Omental fat pad (tissue), 4 donors: Measurements from ENCODE around the gene CD69. TPM values are rescaled to one million over a fixed set of nuclear protein-coding genes. Genes with fewer than 3 reads are reported as not detected.
"Not testable (repeated sequence)": the region's sequence is repeated elsewhere in the genome, so short reads cannot be mapped to it uniquely, and the experiment has no call there.

Experiments used
- ATAC-seq: fragments of 150-250 bp; one replicate; pipeline ENCODE4 v1.9.1; 2016; ENCODE audit warnings: mild to moderate bottlenecking, moderate library complexity; ENCODE audit not compliant: low FRiP score
- DNase-seq: peaks from one replicate; pipeline ENCODE4 v3.0.0-alpha.2; 2019; ENCODE audit warnings: low spot score
- CTCF ChIP-seq, 3 donors: fragments of 450-650 bp; IDR thresholded peaks; one replicate each; pipeline ENCODE4 v1.5.1; 2016 to 2017; ENCODE audit warnings: antibody characterized with exemption in 3 of 3, mild to moderate bottlenecking in 3 of 3, moderate library complexity in 2 of 3
- total RNA-seq, 4 donors: library from RNA; depleted of rRNA; stranded (reverse); fragments of >200 nt; gene quantifications; one replicate each; pipeline ENCODE4 v1.1.0, GENCODE V29; 2016

CD69 gene
- total RNA-seq, 4 donors from 2014 or later, result 10.0 to 36.3 (median 17.0) TPM

- ATAC-seq, result no peak
- TF ChIP-seq CTCF (IDR thresholded peaks at IDR 0.05), result no peak
- no peak for DNase-seq
Observed at GRCh38 chr12:9707356-9707755, 53.3 kb downstream of the CD69 start.

GRCh38 chr12:9706086-9706685, 54.5 kb downstream of the CD69 start:
- ATAC-seq (no peak), DNase-seq (no peak)
- TF ChIP-seq CTCF (IDR thresholded peaks at IDR 0.05), result no peak

- DNase-seq, ATAC-seq: not testable (repeated sequence)
Observed at GRCh38 chr12:9704561-9704960, 56.1 kb downstream of the CD69 start.

Other genes starting within 250 kb of the CD69 start
- gene KLRB1, start 153.0 kb downstream of the CD69 start, total RNA-seq, result 1 to 10 TPM; 1.1 to 3.5 (median 2.3) TPM
- gene CLEC2D, start 91.2 kb downstream of the CD69 start, total RNA-seq, result 10 to 100 TPM; 10.4 to 20.5 (median 14.8) TPM
- 1 to 10 TPM in 1 of 4 donors, under 1 TPM in 1, not detected in 2; 0.84 to 2.2 TPM for gene CLECL1, start 27.8 kb downstream of the CD69 start, total RNA-seq
- under 1 TPM in 1 of 4 donors, not detected in 3; 0.46 TPM for gene KLRF1, start 66.6 kb upstream of the CD69 start, total RNA-seq
- 10 to 100 TPM; 23.8 to 48.2 (median 31.5) TPM for gene CLEC2B, start 108.5 kb upstream of the CD69 start, total RNA-seq
- gene KLRF2, start 120.6 kb upstream of the CD69 start, total RNA-seq, result not detected
- not detected for gene CLEC2A, start 171.5 kb upstream of the CD69 start, total RNA-seq
- gene CLEC12A, start 210.5 kb upstream of the CD69 start, total RNA-seq, result 1 to 10 TPM in 3 of 4 donors, under 1 TPM in 1; 0.75 to 6.5 (median 1.7) TPM
- gene CLEC1B, start 238.2 kb upstream of the CD69 start, total RNA-seq, result not detected
- gene CLEC12B, start 249.7 kb upstream of the CD69 start, total RNA-seq, result under 1 TPM in 1 of 4 donors, not detected in 3; 0.47 TPM